ENCODE data around the gene CLEC1A. TPM values are rescaled to one million over a fixed set of nuclear protein-coding genes. Genes with fewer than 3 reads are reported as not detected.

CLEC1A gene
- total RNA-seq, result 0.16 and 0.85 TPM in 2 replicates

GRCh38 chr12:10098791-10099190 is at the start of gene CLEC1A:
CLEC1A (minus strand) TSS chr12:10098985; CDS start chr12:10098922, 63 bp downstream.

GRCh38 chr12:10130042-10130441 is 31.3 kb upstream of the CLEC1A start, which contains the start of gene CLEC7A:
CLEC7A (minus strand) TSS chr12:10130199; CDS start chr12:10130082, 117 bp downstream.

GRCh38 chr12:10030446-10030845 is 68.3 kb downstream of the CLEC1A start, which contains the start of gene CLEC9A:
CLEC9A (plus strand) TSS chr12:10030682; CDS start chr12:10052688, 22,006 bp downstream.

Other genes with a start within 250 kb of the CLEC1A start
- gene CLEC2B, start 229.6 kb downstream of the CLEC1A start, total RNA-seq, result 18.8 and 18.9 TPM in 2 replicates
- gene KLRF2, start 217.5 kb downstream of the CLEC1A start, total RNA-seq, result not detected in 2 replicates
- not detected in 2 replicates for gene CLEC2A, start 166.6 kb downstream of the CLEC1A start, total RNA-seq
- 0.65 TPM in 1 of 2 replicates, not detected in the other for gene CLEC12A, start 127.6 kb downstream of the CLEC1A start, total RNA-seq
- not detected in 2 replicates for gene CLEC1B, start 99.9 kb downstream of the CLEC1A start, total RNA-seq
- under 0.01 TPM in 1 of 2 replicates, not detected in the other for gene CLEC12B, start 88.4 kb downstream of the CLEC1A start, total RNA-seq
- not detected in 2 replicates for gene CLEC9A, start 68.3 kb downstream of the CLEC1A start, total RNA-seq
- not detected in 2 replicates for gene CLEC7A, start 31.2 kb upstream of the CLEC1A start, total RNA-seq
- gene OLR1, start 73.1 kb upstream of the CLEC1A start, total RNA-seq, result 0.24 and 0.49 TPM in 2 replicates
- gene TMEM52B, start 80.0 kb upstream of the CLEC1A start, total RNA-seq, result not detected in 2 replicates
- 49.1 and 58.6 TPM in 2 replicates for gene GABARAPL1, start 113.9 kb upstream of the CLEC1A start, total RNA-seq
- gene KLRD1, start 208.9 kb upstream of the CLEC1A start, total RNA-seq, result 0.49 TPM in 1 of 2 replicates, not detected in the other